Gastroesophageal sphincter (tissue), 4 donors: Measurements from ENCODE around the gene EFHC1. TPM values are rescaled to one million over a fixed set of nuclear protein-coding genes. Genes with fewer than 3 reads are reported as not detected.

ENCODE experiments used
- ATAC-seq: fragments of 150-250 bp; one replicate; pipeline ENCODE4 v1.9.1; 2016; ENCODE audit warnings: mild to moderate bottlenecking, moderate library complexity
- H3K27ac ChIP-seq, 4 donors: fragments of 200-600 bp; sonication (generic) in 3 of 4; 1 replicate in 3 of 4; 2 replicates in 1 of 4; pipeline ENCODE4 v1.5.1; 2016 to 2019
- H3K27me3 ChIP-seq: fragments of 200-600 bp; sonication (generic); one replicate; pipeline ENCODE4 v1.5.1; 2019
- H3K36me3 ChIP-seq, 2 donors: fragments of 200-600 bp; sonication (generic); one replicate each; pipeline ENCODE4 v1.5.1; 2019; ENCODE audit warnings: control low read depth in 1 of 2
- H3K4me1 ChIP-seq, 3 donors: fragments of 200-600 bp; sonication (generic); 1 replicate in 2 of 3; 2 replicates in 1 of 3; pipeline ENCODE4 v1.5.1; 2016 to 2019; ENCODE audit warnings: control low read depth in 2 of 3
- H3K4me3 ChIP-seq, 2 donors: fragments of 200-600 bp; sonication (generic); one replicate each; pipeline ENCODE4 v1.5.1; 2019; ENCODE audit warnings: mild to moderate bottlenecking in 1 of 2, moderate library complexity in 1 of 2
- H3K9me3 ChIP-seq, 3 donors: fragments of 200-600 bp; sonication (generic); one replicate each; pipeline ENCODE4 v1.5.1; 2017 to 2019; ENCODE audit warnings: control low read depth in 2 of 3
- EP300 ChIP-seq: sonication (generic); formaldehyde crosslinking; IDR thresholded peaks from one replicate; pipeline ENCODE4 v1.6.1; 2017; ENCODE audit warnings: antibody characterized with exemption, mild to moderate bottlenecking
- POLR2A ChIP-seq, 2 donors: fragments of 450-650 bp; IDR thresholded peaks; one replicate each; pipeline ENCODE4 v1.6.1; 2017; ENCODE audit warnings: antibody characterized with exemption in 2 of 2, mild to moderate bottlenecking in 2 of 2, moderate library complexity in 1 of 2
- POLR2AphosphoS5 ChIP-seq: sonication (generic); formaldehyde crosslinking; IDR thresholded peaks from one replicate; pipeline ENCODE4 v1.6.1; 2017; ENCODE audit warnings: antibody characterized with exemption
- WGBS, 2 donors: methylation state at CpG; one replicate each; pipeline ENCODE4 v1.1.5; 2018; ENCODE audit warnings: low coverage in 1 of 2; 5-methylcytosine and 5-hydroxymethylcytosine counted together
- total RNA-seq, 4 donors: library from RNA; depleted of rRNA; stranded (reverse); fragments of >200 nt; gene quantifications; one replicate each; pipeline ENCODE4 v1.1.0, GENCODE V29; 2016
- TF ChIP-seq, protein P1 (sequence below), 4 experiments: fragments of 200-600 bp in 2 of 4; fragments of 450-650 bp in 2 of 4; sonication (generic) in 1 of 4; IDR thresholded peaks; one replicate each; pipeline ENCODE4 v1.5.1; 2017 to 2019; ENCODE audit warnings: antibody characterized with exemption in 4 of 4, mild to moderate bottlenecking in 2 of 4, moderate library complexity in 2 of 4

EFHC1 gene
- total RNA-seq, 4 donors from 2014 or later = 5.1 to 27.4 (median 12.9) TPM

DNA sequence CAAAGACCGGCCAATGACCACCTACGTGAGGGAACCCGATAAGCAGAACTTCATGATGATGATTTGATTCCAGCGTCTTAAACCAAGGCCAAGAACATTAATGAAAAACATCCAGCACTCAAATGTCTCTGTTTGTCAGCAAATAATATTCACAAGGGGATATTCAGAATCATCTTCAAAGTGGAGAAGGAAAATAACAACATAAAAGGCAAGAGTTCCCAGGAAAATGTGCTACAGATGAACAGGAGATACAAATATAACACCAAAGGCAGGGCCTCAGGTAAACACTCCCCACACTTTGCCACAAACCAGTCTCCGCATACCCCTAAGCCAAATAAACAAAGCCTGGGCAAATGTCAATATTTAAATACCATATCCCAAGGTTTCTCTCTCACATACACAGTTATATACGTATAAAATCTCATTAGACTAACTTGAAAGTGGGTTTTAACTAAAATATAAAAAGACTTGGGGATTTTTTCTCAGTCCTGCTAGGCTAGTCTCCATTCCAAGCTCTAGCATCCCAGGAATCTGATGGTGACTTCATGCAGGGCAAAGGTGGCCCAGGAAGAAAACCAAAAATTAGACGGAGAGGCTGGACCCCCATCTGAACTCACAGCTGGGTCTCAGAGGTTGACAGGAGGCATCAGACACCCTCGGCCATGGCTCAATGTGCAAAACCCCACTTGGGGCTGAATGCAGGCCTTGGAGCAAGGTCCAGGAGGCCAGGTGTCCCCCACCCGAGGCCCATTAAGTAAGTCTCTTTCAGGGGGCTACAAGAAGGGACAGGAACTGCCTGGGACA, 124.7 kb downstream of the EFHC1 start:
- Histone ChIP-seq H3K9me3 (no peaks in the 10 kb centered on the region), H3K27me3 (no peaks in the 10 kb centered on the region), H3K4me1 (peaks cover 12 to 99% (median 62%) of the 10 kb centered on the region in 3 donors), H3K4me3 (no peak overlapping the region), H3K36me3 (no peaks in the 10 kb centered on the region), H3K27ac (peak overlapping the region in 3 of 4 donors; percentile 62 to 67 (median 63))
- WGBS, 2 donors = 65 to 71% methylated on average over 7 to 8 of the region's 9 CpGs
- TF ChIP-seq POLR2AphosphoS5 (no peak), EP300 (no peak), POLR2A (IDR thresholded peaks at IDR 0.05) (no peak)
- TF ChIP-seq, protein P1, sequence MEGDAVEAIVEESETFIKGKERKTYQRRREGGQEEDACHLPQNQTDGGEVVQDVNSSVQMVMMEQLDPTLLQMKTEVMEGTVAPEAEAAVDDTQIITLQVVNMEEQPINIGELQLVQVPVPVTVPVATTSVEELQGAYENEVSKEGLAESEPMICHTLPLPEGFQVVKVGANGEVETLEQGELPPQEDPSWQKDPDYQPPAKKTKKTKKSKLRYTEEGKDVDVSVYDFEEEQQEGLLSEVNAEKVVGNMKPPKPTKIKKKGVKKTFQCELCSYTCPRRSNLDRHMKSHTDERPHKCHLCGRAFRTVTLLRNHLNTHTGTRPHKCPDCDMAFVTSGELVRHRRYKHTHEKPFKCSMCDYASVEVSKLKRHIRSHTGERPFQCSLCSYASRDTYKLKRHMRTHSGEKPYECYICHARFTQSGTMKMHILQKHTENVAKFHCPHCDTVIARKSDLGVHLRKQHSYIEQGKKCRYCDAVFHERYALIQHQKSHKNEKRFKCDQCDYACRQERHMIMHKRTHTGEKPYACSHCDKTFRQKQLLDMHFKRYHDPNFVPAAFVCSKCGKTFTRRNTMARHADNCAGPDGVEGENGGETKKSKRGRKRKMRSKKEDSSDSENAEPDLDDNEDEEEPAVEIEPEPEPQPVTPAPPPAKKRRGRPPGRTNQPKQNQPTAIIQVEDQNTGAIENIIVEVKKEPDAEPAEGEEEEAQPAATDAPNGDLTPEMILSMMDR (IDR thresholded peaks at IDR 0.05) = no peak
- ATAC-seq = no peak

- no peaks in the 10 kb centered on the region for H3K9me3 ChIP-seq
- peaks cover 9 to 99% (median 62%) of the 10 kb centered on the region in 3 donors for H3K4me1 ChIP-seq
- ATAC-seq = no peak
- WGBS, 2 donors = 88 to 100% methylated on average over 3 of the region's 6 CpGs
- TF ChIP-seq POLR2AphosphoS5 = no peak
- peak overlapping the region in 3 of 4 donors; percentile 62 to 67 (median 63) for H3K27ac ChIP-seq
- no peaks in the 10 kb centered on the region for H3K36me3 ChIP-seq
- H3K4me3 ChIP-seq = no peak overlapping the region
- no peaks in the 10 kb centered on the region for H3K27me3 ChIP-seq
Measured at GRCh38 chr6:52545406-52546119, 125.4 kb downstream of the EFHC1 start.

GRCh38 chr6:52546192-52546591, 126.0 kb downstream of the EFHC1 start:
- H3K4me3 ChIP-seq = no peak overlapping the region
- ATAC-seq = no peak
- no peaks in the 10 kb centered on the region for H3K27me3 ChIP-seq
- H3K9me3 ChIP-seq = no peaks in the 10 kb centered on the region
- TF ChIP-seq, protein P1 (IDR thresholded peaks at IDR 0.05) = no peak
- TF ChIP-seq POLR2A (IDR thresholded peaks at IDR 0.05) (no peak), EP300 (no peak), POLR2AphosphoS5 (no peak)
- H3K36me3 ChIP-seq = no peaks in the 10 kb centered on the region
- peaks cover 7 to 99% (median 61%) of the 10 kb centered on the region in 3 donors for H3K4me1 ChIP-seq
- WGBS, 2 donors = 83 to 100% methylated on average over 1 of the region's 1 CpG
- H3K27ac ChIP-seq = no peak overlapping the region

GRCh38 chr6:52546678-52547077, 126.5 kb downstream of the EFHC1 start:
- ATAC-seq = no peak
- TF ChIP-seq, protein P1 (IDR thresholded peaks at IDR 0.05) = no peak
- TF ChIP-seq EP300 (no peak), POLR2AphosphoS5 (no peak), POLR2A (IDR thresholded peaks at IDR 0.05) (no peak)
- peaks cover 7 to 99% (median 65%) of the 10 kb centered on the region in 3 donors for H3K4me1 ChIP-seq
- no peaks in the 10 kb centered on the region for H3K9me3 ChIP-seq
- no peaks in the 10 kb centered on the region for H3K36me3 ChIP-seq
- H3K27ac ChIP-seq = no peak overlapping the region
- H3K27me3 ChIP-seq = no peaks in the 10 kb centered on the region
- no peak overlapping the region for H3K4me3 ChIP-seq
- 60 to 83% methylated on average over 3 of the region's 3 CpGs for WGBS, 2 donors

GRCh38 chr6:52547647-52548352, 127.7 kb downstream of the EFHC1 start:
- Histone ChIP-seq H3K27me3 (no peaks in the 10 kb centered on the region), H3K4me1 (peaks cover 7 to 99% (median 76%) of the 10 kb centered on the region in 3 donors), H3K9me3 (no peaks in the 10 kb centered on the region), H3K27ac (no peak overlapping the region), H3K36me3 (no peaks in the 10 kb centered on the region), H3K4me3 (no peak overlapping the region)
- 67 to 81% methylated on average over 4 to 5 of the region's 9 CpGs for WGBS, 2 donors
- TF ChIP-seq, protein P1 (IDR thresholded peaks at IDR 0.05) = no peak
- no peak for TF ChIP-seq POLR2A (IDR thresholded peaks at IDR 0.05)
- TF ChIP-seq EP300 = no peak
- TF ChIP-seq POLR2AphosphoS5 = no peak
- ATAC-seq = no peak
